Endodermal cell (in vitro differentiated cells): Measurements from ENCODE around the gene CYB5B. TPM values are rescaled to one million over a fixed set of nuclear protein-coding genes. Genes with fewer than 3 reads are reported as not detected.

Experiments used
- DNase-seq: peaks from one replicate; pipeline ENCODE4 v3.0.0-alpha.2; 2017
- H3K27ac ChIP-seq: 2 replicates; pipeline ENCODE4 v1.5.1; 2013; ENCODE audit warnings: mild to moderate bottlenecking, low read depth, low read length, moderate library complexity
- H3K27me3 ChIP-seq: 2 replicates; pipeline ENCODE4 v1.6.1; 2013; ENCODE audit warnings: mild to moderate bottlenecking, low read length, moderate library complexity; ENCODE audit not compliant: insufficient read depth, control insufficient read depth, poor library complexity, severe bottlenecking
- H3K36me3 ChIP-seq: 2 replicates; pipeline ENCODE4 v1.7.0; 2013; ENCODE audit warnings: mild to moderate bottlenecking, low read length, moderate library complexity; ENCODE audit not compliant: control insufficient read depth, insufficient read depth
- H3K4me1 ChIP-seq: one replicate; pipeline ENCODE4 v1.7.0; 2013; ENCODE audit warnings: low read length; ENCODE audit not compliant: control insufficient read depth, insufficient read depth
- H3K4me3 ChIP-seq: 2 replicates; pipeline ENCODE4 v1.5.1; 2013; ENCODE audit warnings: mild to moderate bottlenecking, low read length, moderate library complexity
- H3K9ac ChIP-seq: 2 replicates; pipeline ENCODE4 v1.6.1; 2013; ENCODE audit warnings: mild to moderate bottlenecking, low read length, moderate library complexity; ENCODE audit not compliant: poor library complexity, severe bottlenecking; ENCODE audit errors: extremely low read depth
- H3K9me3 ChIP-seq: 2 replicates; pipeline ENCODE4 v1.6.1; 2013; ENCODE audit warnings: mild to moderate bottlenecking, low read length, moderate library complexity; ENCODE audit not compliant: control insufficient read depth
- H3K27ac Mint-ChIP-seq: 2 replicates; pipeline ENCODE4 v1.8.0; 2020; ENCODE audit warnings: mixed read lengths
- H3K27me3 Mint-ChIP-seq: 2 replicates; pipeline ENCODE4 v1.8.0; 2021; ENCODE audit warnings: mild to moderate bottlenecking, mixed read lengths; ENCODE audit not compliant: insufficient read depth
- H3K36me3 Mint-ChIP-seq: 2 replicates; pipeline ENCODE4 v1.8.0; 2020; ENCODE audit warnings: low read depth, mixed read lengths
- H3K4me1 Mint-ChIP-seq: 2 replicates; pipeline ENCODE4 v1.8.0; 2020; ENCODE audit warnings: mixed read lengths
- H3K4me3 Mint-ChIP-seq: 2 replicates; pipeline ENCODE4 v1.8.0; 2020; ENCODE audit warnings: mild to moderate bottlenecking, moderate library complexity, mixed read lengths
- H3K9me3 Mint-ChIP-seq: 2 replicates; pipeline ENCODE4 v1.8.0; 2020; ENCODE audit warnings: mild to moderate bottlenecking, mixed read lengths
- WGBS, 2 experiments: methylation state at CpG; one replicate each; pipeline versions ENCODE4 v1.1.5 to v1.1.7; 2013; ENCODE audit warnings: missing lambda C conversion rate in 2 of 2, mixed read lengths in 1 of 2; ENCODE audit not compliant: insufficient coverage in 1 of 2, insufficient read length in 1 of 2; 5-methylcytosine and 5-hydroxymethylcytosine counted together
- total RNA-seq, 2 donors: library from RNA; stranded (reverse); fragmentation: NEBNext Ultra II Directional in 1 of 2; extraction: Animal tissue kit (Norgen Biotek cat#: 25700) in 1 of 2; gene quantifications; 2 replicates in 1 of 2; 3 replicates in 1 of 2; pipeline ENCODE4 v1.2.1, GENCODE V29; 2021
- TF ChIP-seq, protein P1 (sequence below): fragments of 200-600 bp; sonication (generic); conservative IDR thresholded peaks from 2 replicates; pipeline ENCODE4 v1.5.0; 2021; ENCODE audit warnings: antibody characterized with exemption, mild to moderate bottlenecking

Gene CYB5B
- total RNA-seq, 2 donors from 2014 or later: 123 to 131 TPM

- peaks cover 13% of the 10 kb centered on the region for H3K4me1 Mint-ChIP-seq
These were observed 76.1 kb downstream of the CYB5B start for GRCh38 chr16:69500496-69500895.

GRCh38 chr16:69501956-69502745, 77.7 kb downstream of the CYB5B start:
- H3K4me3 Mint-ChIP-seq: no peak overlapping the region
- H3K27me3 ChIP-seq: no peaks in the 10 kb centered on the region
- peaks cover 13% of the 10 kb centered on the region for H3K4me1 Mint-ChIP-seq
- TF ChIP-seq, protein P1, sequence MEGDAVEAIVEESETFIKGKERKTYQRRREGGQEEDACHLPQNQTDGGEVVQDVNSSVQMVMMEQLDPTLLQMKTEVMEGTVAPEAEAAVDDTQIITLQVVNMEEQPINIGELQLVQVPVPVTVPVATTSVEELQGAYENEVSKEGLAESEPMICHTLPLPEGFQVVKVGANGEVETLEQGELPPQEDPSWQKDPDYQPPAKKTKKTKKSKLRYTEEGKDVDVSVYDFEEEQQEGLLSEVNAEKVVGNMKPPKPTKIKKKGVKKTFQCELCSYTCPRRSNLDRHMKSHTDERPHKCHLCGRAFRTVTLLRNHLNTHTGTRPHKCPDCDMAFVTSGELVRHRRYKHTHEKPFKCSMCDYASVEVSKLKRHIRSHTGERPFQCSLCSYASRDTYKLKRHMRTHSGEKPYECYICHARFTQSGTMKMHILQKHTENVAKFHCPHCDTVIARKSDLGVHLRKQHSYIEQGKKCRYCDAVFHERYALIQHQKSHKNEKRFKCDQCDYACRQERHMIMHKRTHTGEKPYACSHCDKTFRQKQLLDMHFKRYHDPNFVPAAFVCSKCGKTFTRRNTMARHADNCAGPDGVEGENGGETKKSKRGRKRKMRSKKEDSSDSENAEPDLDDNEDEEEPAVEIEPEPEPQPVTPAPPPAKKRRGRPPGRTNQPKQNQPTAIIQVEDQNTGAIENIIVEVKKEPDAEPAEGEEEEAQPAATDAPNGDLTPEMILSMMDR: no peak
- no peaks in the 10 kb centered on the region for H3K9me3 ChIP-seq
- H3K9ac ChIP-seq: no peak overlapping the region
- 86 to 90% methylated on average over 3 to 4 of the region's 4 CpGs for WGBS, 2 experiments
- DNase-seq: no peak
- H3K4me3 ChIP-seq: no peak overlapping the region
- H3K4me1 ChIP-seq: peaks cover 1% of the 10 kb centered on the region
- H3K36me3 ChIP-seq: no peaks in the 10 kb centered on the region
- no peaks in the 10 kb centered on the region for H3K36me3 Mint-ChIP-seq
- no peak overlapping the region for H3K27ac Mint-ChIP-seq
- no peaks in the 10 kb centered on the region for H3K27me3 Mint-ChIP-seq
- H3K27ac ChIP-seq: no peak overlapping the region
- H3K9me3 Mint-ChIP-seq: no peaks in the 10 kb centered on the region

More at GRCh38 chr16:69500496-69500895, 76.1 kb downstream of the CYB5B start:
- TF ChIP-seq, protein P1: no peak
- no peaks in the 10 kb centered on the region for H3K27me3 Mint-ChIP-seq
- Histone ChIP-seq H3K9ac (no peak overlapping the region), H3K36me3 (no peaks in the 10 kb centered on the region), H3K4me3 (no peak overlapping the region), H3K4me1 (no peaks in the 10 kb centered on the region), H3K27me3 (no peaks in the 10 kb centered on the region), H3K27ac (no peak overlapping the region), H3K9me3 (no peaks in the 10 kb centered on the region)
- no peaks in the 10 kb centered on the region for H3K9me3 Mint-ChIP-seq
- no peaks in the 10 kb centered on the region for H3K36me3 Mint-ChIP-seq
- H3K4me3 Mint-ChIP-seq: no peak overlapping the region
- no peak for DNase-seq
- 90 to 96% methylated on average over 2 to 4 of the region's 4 CpGs for WGBS, 2 experiments
- H3K27ac Mint-ChIP-seq: no peak overlapping the region

DNA sequence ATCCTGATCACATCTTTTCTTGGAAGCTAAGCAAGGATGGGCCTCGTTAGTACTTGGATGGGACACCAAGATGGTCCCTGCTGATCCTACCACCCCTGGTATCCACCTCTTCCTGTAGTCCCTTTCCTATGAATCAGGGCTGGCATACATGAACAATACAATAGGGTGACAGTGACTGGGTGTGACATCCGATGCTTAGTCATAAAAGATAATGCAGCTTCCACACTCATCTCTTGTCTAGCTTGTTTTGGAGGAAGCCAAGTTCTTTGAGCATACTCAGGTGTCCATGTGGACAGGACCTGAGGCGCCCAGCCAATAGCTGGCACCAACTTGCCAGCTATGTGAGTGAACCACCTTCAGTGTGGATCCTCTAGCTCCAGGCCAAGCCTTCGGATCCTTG, 78.8 kb downstream of the CYB5B start:
- H3K27ac ChIP-seq: no peak overlapping the region
- no peaks in the 10 kb centered on the region for H3K27me3 ChIP-seq
- WGBS, 2 experiments: 91 to 100% methylated on average over 4 of the region's 4 CpGs
- H3K4me1 ChIP-seq: peaks cover 3% of the 10 kb centered on the region
- no peak for DNase-seq
- Mint-ChIP-seq H3K4me3 (no peak overlapping the region), H3K27ac (no peak overlapping the region), H3K9me3 (no peaks in the 10 kb centered on the region), H3K27me3 (no peaks in the 10 kb centered on the region), H3K36me3 (no peaks in the 10 kb centered on the region), H3K4me1 (peaks cover 14% of the 10 kb centered on the region)
- no peak overlapping the region for H3K4me3 ChIP-seq
- H3K9me3 ChIP-seq: no peaks in the 10 kb centered on the region
- no peaks in the 10 kb centered on the region for H3K36me3 ChIP-seq
- TF ChIP-seq, protein P1: no peak
- no peak overlapping the region for H3K9ac ChIP-seq
